Progenitor cell of endocrine pancreas (in vitro differentiated cells): ENCODE measurements around the gene MS4A4A. TPM values are rescaled to one million over a fixed set of nuclear protein-coding genes. Genes with fewer than 3 reads are reported as not detected.

Experiments used
- DNase-seq: peaks from one replicate; pipeline ENCODE4 v3.0.0; 2021; ENCODE audit warnings: low spot score; ENCODE audit not compliant: unreplicated experiment
- H3K27ac Mint-ChIP-seq: 2 replicates; pipeline ENCODE4 v1.8.0; 2021; ENCODE audit warnings: mild to moderate bottlenecking, moderate library complexity, mixed read lengths
- H3K27me3 Mint-ChIP-seq: 2 replicates; pipeline ENCODE4 v1.8.0; 2021; ENCODE audit warnings: mixed read lengths
- H3K36me3 Mint-ChIP-seq: 2 replicates; pipeline ENCODE4 v1.8.0; 2022; ENCODE audit warnings: mixed read lengths; ENCODE audit not compliant: insufficient read depth
- H3K4me1 Mint-ChIP-seq: 2 replicates; pipeline ENCODE4 v1.8.0; 2021; ENCODE audit warnings: low read depth, mixed read lengths
- H3K4me3 Mint-ChIP-seq: 2 replicates; pipeline ENCODE4 v1.8.0; 2021; ENCODE audit warnings: low read depth, mild to moderate bottlenecking, moderate library complexity, mixed read lengths
- H3K9me3 Mint-ChIP-seq: 2 replicates; pipeline ENCODE4 v1.8.0; 2021; ENCODE audit warnings: low read depth, mixed read lengths
- total RNA-seq: library from RNA; stranded (reverse); gene quantifications from 2 replicates; pipeline ENCODE4 v1.2.1, GENCODE V29; 2021
- TF ChIP-seq, protein P1 (sequence below): fragments of 200-600 bp; sonication (generic); IDR thresholded peaks from one replicate; pipeline ENCODE4 v1.5.0; 2021; ENCODE audit warnings: antibody characterized with exemption, mild to moderate bottlenecking; ENCODE audit not compliant: unreplicated experiment

MS4A4A gene
- total RNA-seq, 1 donor from 2014 or later: not detected

DNA sequence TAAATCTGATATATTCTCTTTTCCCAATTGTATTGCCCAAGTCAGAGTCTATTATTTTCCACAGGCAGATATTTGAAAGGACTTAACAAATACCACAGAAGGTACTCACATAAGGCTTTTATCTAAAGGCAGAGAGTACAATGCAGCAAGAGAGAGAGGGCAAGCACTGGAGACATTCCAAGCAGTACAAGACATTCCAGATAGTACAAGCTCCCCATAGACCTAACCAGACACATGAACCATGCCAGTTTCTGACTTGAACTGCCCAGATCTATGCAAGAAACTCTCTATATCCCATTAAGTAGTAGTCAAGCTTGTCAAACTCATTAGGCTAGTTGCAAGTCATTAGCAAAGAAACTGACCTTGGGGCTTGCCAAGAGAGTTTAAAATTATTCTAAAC, 35.4 kb downstream of the MS4A4A start:
- Mint-ChIP-seq H3K4me3 (no peak overlapping the region), H3K4me1 (peaks cover 5% of the 10 kb centered on the region), H3K27me3 (no peaks in the 10 kb centered on the region), H3K27ac (no peak overlapping the region), H3K36me3 (no peaks in the 10 kb centered on the region), H3K9me3 (peaks cover 8% of the 10 kb centered on the region)
- DNase-seq: no peak
- TF ChIP-seq, protein P1, sequence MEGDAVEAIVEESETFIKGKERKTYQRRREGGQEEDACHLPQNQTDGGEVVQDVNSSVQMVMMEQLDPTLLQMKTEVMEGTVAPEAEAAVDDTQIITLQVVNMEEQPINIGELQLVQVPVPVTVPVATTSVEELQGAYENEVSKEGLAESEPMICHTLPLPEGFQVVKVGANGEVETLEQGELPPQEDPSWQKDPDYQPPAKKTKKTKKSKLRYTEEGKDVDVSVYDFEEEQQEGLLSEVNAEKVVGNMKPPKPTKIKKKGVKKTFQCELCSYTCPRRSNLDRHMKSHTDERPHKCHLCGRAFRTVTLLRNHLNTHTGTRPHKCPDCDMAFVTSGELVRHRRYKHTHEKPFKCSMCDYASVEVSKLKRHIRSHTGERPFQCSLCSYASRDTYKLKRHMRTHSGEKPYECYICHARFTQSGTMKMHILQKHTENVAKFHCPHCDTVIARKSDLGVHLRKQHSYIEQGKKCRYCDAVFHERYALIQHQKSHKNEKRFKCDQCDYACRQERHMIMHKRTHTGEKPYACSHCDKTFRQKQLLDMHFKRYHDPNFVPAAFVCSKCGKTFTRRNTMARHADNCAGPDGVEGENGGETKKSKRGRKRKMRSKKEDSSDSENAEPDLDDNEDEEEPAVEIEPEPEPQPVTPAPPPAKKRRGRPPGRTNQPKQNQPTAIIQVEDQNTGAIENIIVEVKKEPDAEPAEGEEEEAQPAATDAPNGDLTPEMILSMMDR: no peak

DNA sequence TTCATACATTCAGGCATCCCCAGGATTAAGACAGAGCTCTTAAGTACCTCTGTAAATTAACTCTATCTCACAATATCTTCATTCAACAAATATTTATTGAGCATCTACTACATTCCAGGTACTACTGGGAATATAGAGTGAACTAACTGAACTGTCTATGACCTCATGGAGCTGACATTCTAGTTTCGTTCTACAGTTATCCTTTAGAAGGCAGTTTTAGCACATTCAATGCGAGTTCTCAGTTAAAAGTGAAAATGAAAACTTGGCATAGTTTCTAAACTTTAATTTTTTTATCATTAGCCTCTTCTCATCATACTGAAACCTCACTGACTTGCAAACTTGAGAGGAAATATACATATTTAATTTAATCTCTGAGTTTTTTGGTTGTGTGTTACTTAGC, 35.9 kb downstream of the MS4A4A start:
- Mint-ChIP-seq H3K27me3 (no peaks in the 10 kb centered on the region), H3K36me3 (no peaks in the 10 kb centered on the region), H3K9me3 (peaks cover 10% of the 10 kb centered on the region), H3K4me3 (no peak overlapping the region), H3K4me1 (peaks cover 5% of the 10 kb centered on the region), H3K27ac (no peak overlapping the region)
- TF ChIP-seq, protein P1: no peak
- DNase-seq: no peak

DNA sequence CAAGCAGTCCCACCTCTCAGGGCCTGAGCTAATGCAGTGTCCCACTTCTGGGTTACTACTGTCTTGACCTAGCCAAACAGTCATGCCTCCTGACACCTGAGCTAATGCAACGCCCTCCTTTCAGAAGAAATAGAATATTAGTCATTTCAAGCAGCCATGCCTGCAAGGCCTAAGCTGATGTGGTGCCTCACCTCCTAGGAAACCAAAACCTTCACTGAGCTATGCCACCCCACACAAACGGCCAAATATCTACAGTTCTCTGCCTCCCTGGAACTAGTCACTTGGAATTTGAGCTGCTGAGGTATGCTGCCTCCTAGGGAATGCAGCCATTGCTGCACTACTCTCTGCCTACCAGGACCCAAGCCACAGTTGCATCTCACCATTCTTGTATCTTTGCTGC, 38.3 kb downstream of the MS4A4A start:
- peaks cover 5% of the 10 kb centered on the region for H3K4me1 Mint-ChIP-seq
- H3K4me3 Mint-ChIP-seq: no peak overlapping the region
- no peaks in the 10 kb centered on the region for H3K27me3 Mint-ChIP-seq
- no peaks in the 10 kb centered on the region for H3K36me3 Mint-ChIP-seq
- no peak overlapping the region for H3K27ac Mint-ChIP-seq
- TF ChIP-seq, protein P1: no peak
- no peak for DNase-seq
- H3K9me3 Mint-ChIP-seq: peaks cover 18% of the 10 kb centered on the region

DNA sequence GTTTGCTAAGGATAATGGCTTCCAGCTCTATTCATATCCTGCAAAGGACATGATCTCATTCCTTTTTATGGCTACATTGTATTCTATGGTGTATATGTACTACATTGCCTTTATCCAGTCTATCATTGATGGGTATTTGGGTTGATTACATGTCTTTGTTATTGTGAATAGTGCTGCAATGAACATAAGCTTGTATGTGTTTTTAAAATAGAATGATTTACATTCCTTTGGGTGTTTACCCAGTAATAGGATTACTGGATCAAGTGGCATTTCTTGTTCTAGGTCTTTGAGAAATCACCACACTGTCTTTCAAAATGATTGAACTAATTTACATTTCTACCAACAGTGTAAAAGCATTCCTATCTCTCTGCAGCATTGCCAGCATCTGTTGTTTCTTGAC, 40.6 kb downstream of the MS4A4A start:
- Mint-ChIP-seq H3K4me3 (no peak overlapping the region), H3K27ac (no peak overlapping the region), H3K27me3 (no peaks in the 10 kb centered on the region), H3K36me3 (no peaks in the 10 kb centered on the region), H3K9me3 (peaks cover 18% of the 10 kb centered on the region), H3K4me1 (no peaks in the 10 kb centered on the region)
- TF ChIP-seq, protein P1: no peak
- DNase-seq: no peak

DNA sequence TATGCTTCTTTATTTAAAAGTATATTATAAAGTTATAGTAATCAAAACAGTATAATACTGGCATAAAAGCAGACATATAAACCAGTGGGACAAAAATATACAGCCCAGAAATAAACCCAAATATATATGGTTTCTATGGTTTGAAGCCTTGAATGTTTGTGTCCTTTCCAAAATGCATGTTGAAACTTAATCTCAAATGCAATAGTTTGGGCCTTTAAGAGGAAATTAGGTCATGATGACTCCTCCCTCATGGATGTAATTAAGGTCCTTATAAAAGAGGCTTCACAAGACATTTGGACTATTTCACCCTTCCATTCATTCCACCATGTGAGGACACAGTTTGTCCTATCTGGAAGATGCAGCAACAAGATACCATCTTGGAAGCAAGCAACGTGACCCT, 46.5 kb downstream of the MS4A4A start, which contains the start of gene MS4A6E:
Gene MS4A6E, plus strand, starts transcription at position 301 of the 400 bp plus-strand sequence. CDS start 7,641 bp downstream, outside the sequence.
- Mint-ChIP-seq H3K27ac (no peak within 1 kb of the TSS), H3K9me3 (peaks cover 13% of the 10 kb centered on the region)

More for the DNA sequence above, 46.5 kb downstream of the MS4A4A start, which contains the start of gene MS4A6E:
- Mint-ChIP-seq H3K4me3 (no peak within 1 kb of the TSS), H3K36me3 (no peaks in the 10 kb centered on the region), H3K4me1 (no peaks in the 10 kb centered on the region), H3K27me3 (no peaks in the 10 kb centered on the region)
- TF ChIP-seq, protein P1: no peak
- no peak for DNase-seq
